ENCODE results near the gene LPCAT2.
A peak's percentile ranks its signal among the peaks of the same experiment; 100 is the strongest.

LPCAT2 gene

GRCh38 chr16:55508941-55509931 is at the start of gene LPCAT2:
Gene LPCAT2 (plus strand): TSS chr16:55509072. CDS start chr16:55509182, 110 bp downstream.
- peak within 1 kb of the TSS; percentile 49 for H3K4me3 ChIP-seq (ENCODE audit: low read depth, low read length)

- no peak overlapping the region for H3K4me3 ChIP-seq (ENCODE audit: low read depth, low read length)
Measured at GRCh38 chr16:55462241-55462640, 46.6 kb upstream of the LPCAT2 start.

- H3K4me3 ChIP-seq (ENCODE audit: low read depth, low read length), result no peak overlapping the region
Measured at GRCh38 chr16:55464375-55464774, 44.5 kb upstream of the LPCAT2 start.

GRCh38 chr16:55465077-55465896 is 43.6 kb upstream of the LPCAT2 start:
- no peak overlapping the region for H3K4me3 ChIP-seq (ENCODE audit: low read depth, low read length)

- no peak overlapping the region for H3K4me3 ChIP-seq (ENCODE audit: low read depth, low read length)
Measured at GRCh38 chr16:55466209-55466608, 42.7 kb upstream of the LPCAT2 start.

GRCh38 chr16:55467898-55468297 is 41.0 kb upstream of the LPCAT2 start:
- H3K4me3 ChIP-seq (ENCODE audit: low read depth, low read length), result no peak overlapping the region

GRCh38 chr16:55468352-55468990 is 40.4 kb upstream of the LPCAT2 start:
- H3K4me3 ChIP-seq (ENCODE audit: low read depth, low read length), result no peak overlapping the region

- no peak overlapping the region for H3K4me3 ChIP-seq (ENCODE audit: low read depth, low read length)
Measured at GRCh38 chr16:55469821-55470532, 38.9 kb upstream of the LPCAT2 start.

- no peak overlapping the region for H3K4me3 ChIP-seq (ENCODE audit: low read depth, low read length)
Measured at GRCh38 chr16:55470533-55471371, 38.1 kb upstream of the LPCAT2 start.

GRCh38 chr16:55471448-55472097 is 37.3 kb upstream of the LPCAT2 start:
- no peak overlapping the region for H3K4me3 ChIP-seq (ENCODE audit: low read depth, low read length)

- H3K4me3 ChIP-seq (ENCODE audit: low read depth, low read length), result no peak overlapping the region
Measured at GRCh38 chr16:55473587-55473986, 35.3 kb upstream of the LPCAT2 start.

GRCh38 chr16:55474821-55475220 is 34.1 kb upstream of the LPCAT2 start:
- no peak overlapping the region for H3K4me3 ChIP-seq (ENCODE audit: low read depth, low read length)

GRCh38 chr16:55475919-55476318 is 33.0 kb upstream of the LPCAT2 start:
- H3K4me3 ChIP-seq (ENCODE audit: low read depth, low read length), result no peak overlapping the region

GRCh38 chr16:55476625-55477533 is 32.0 kb upstream of the LPCAT2 start:
- H3K4me3 ChIP-seq (ENCODE audit: low read depth, low read length), result no peak overlapping the region

- no peak overlapping the region for H3K4me3 ChIP-seq (ENCODE audit: low read depth, low read length)
Measured at GRCh38 chr16:55477736-55478135, 31.1 kb upstream of the LPCAT2 start.

- peak within 1 kb of the TSS; percentile 40 for H3K4me3 ChIP-seq (ENCODE audit: low read depth, low read length)
Measured at GRCh38 chr16:55478827-55479429, 29.9 kb upstream of the LPCAT2 start, which contains the start of gene MMP2. Gene MMP2 (plus strand): TSS chr16:55479198. CDS start chr16:55479480, 282 bp downstream.

- H3K4me3 ChIP-seq (ENCODE audit: low read depth, low read length), result peak overlapping the region; percentile 40
Measured at GRCh38 chr16:55479430-55480140, 29.3 kb upstream of the LPCAT2 start.
